NCI-H2107 (cell line): ENCODE measurements around the gene HELB.

Experiments used
- DNase-seq: peaks from one replicate; lab custom pipeline; 2025; lab: John Stamatoyannopoulos, UW

Gene HELB

GRCh38 chr12:66301944-66302826 is at the start of gene HELB:
Gene HELB, plus strand, starts transcription at chr12:66302493. Its CDS starts 111 bp downstream, at chr12:66302604.
- peak; percentile 97 for DNase-seq

DNA sequence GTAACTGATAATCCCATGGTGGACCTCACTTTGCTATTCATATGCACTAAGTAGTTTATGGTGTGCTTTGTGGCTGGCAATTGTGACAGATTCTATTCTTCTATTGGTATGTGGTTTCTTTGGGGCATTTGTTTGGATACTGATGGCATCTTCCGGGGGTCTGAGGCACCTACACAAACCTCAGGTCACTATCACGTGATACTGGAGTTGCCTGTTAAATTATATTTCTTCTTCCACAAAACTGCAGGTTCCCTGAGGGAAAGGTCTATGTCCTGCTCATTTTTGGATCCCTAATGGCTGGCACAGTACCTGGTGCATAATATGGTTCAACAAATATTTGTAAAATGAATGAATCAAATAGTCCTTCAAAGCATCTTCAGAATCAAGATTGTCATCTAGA is 49.5 kb upstream of the HELB start:
- no peak for DNase-seq

GRCh38 chr12:66255737-66256136 is 46.6 kb upstream of the HELB start:
- DNase-seq, result no peak

DNA sequence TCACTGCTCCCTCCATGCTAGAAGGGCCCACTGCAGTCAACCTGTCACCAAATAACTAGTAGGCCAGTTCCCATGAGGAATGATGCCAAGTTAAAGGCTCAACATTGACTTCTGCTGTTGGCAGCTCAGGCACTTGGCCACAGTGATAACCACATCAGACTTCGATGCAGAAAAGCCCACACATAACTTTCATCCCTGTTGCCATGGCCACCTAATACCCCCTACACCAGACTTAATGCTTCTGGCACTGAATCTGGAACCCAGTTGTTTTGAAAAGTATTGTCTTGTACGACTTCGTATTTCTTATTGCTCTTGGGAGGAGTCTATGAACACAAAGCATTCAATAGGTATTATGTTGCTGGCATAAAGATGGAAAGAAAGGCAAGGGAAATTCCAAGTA is 44.3 kb upstream of the HELB start:
- no peak for DNase-seq

DNA sequence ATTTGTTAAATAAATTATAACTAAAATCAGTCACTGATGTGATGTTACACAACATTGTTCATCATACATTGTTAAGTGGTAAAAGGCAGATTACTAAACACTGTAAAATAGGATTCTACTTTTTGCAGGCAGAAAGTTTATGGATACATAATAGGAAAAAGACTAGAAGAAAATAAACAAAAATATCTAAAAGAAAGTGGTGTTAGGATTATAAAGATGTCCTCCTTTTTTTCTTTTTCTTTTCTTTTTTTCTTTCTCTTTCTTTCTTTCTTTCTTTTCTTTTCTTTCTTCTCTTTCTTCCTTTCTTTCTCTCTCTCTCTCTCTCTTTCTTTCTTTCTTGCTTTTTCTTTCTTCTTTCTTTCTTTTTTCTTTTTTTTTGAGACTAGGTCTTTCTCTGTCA is 39.6 kb upstream of the HELB start:
- no peak for DNase-seq

- DNase-seq, result no peak
These were observed 33.7 kb upstream of the HELB start for GRCh38 chr12:66268562-66268961.

GRCh38 chr12:66269142-66269541 is 33.2 kb upstream of the HELB start:
- DNase-seq, result no peak

GRCh38 chr12:66269757-66270383 is 32.4 kb upstream of the HELB start:
- peak; percentile 4 for DNase-seq

- DNase-seq, result no peak
These were observed 31.7 kb upstream of the HELB start for GRCh38 chr12:66270613-66271012.

- no peak for DNase-seq
These were observed 29.6 kb upstream of the HELB start for GRCh38 chr12:66272650-66273049.

GRCh38 chr12:66273147-66273546 is 29.1 kb upstream of the HELB start:
- no peak for DNase-seq

DNA sequence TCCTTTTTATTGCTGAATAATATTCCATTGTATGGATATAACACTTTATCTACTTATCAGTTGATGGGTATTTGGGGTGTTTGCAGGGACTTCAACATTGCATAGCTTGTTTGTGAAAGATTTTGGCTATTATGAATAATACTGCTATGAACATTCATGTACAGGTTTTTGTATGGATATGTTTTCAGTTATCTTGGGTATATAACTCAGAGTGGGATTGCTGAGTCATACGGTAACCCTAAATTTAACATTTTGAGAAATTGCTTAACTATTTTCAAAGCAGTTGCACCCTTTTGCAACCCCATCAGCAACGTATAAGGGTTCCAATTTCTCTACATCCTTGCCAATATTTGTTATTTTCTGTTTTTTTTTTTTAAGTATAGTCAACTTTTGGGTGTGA is 27.3 kb upstream of the HELB start:
- no peak for DNase-seq

DNA sequence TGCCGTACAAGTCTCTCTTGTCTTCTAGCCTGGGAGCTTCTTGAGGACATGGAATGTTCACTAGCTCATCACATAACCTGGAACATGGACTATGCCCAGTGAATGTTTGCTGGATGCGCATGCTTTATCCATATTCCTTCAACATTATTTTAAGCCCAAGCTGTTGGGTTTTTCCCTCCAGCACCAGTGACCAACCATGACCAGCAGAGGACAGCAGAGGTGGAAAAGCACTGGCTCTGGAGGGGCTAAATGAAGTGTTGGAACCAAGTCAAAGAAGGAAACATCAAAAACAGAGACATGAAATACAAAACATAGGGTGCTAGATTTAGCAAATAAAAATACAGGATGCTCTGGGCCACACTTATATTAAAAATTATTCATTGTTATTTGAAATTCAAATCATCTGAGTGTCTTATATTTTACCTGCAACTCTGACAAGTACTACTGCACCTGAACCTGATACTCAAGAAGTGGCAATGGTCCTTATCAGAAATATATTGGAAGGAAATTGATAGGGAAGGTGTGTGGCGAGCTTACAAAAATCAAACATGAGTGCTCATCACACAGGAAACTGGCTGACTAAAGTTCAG is 23.1 kb upstream of the HELB start:
- peak; percentile 7 for DNase-seq

GRCh38 chr12:66280561-66280960 is 21.7 kb upstream of the HELB start:
- DNase-seq, result no peak

DNA sequence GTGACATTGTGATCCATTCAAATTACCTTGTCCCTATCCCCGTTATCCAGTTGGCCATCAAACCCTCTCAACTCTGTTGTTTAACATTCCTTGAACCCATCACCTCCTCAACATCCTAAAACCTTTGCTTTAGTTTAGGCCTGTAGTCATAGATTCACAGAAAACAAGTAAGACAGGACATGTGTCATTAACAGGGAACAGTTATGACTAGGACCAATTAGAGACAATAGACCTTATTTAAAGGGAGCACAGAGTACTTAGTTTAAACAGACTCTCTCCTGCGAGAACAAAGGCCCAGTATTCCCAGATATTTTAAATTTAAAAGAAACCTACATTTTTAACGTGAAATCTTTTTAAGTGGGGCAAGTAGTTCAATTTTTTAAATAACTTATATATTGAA is 20.0 kb upstream of the HELB start:
- no peak for DNase-seq

DNA sequence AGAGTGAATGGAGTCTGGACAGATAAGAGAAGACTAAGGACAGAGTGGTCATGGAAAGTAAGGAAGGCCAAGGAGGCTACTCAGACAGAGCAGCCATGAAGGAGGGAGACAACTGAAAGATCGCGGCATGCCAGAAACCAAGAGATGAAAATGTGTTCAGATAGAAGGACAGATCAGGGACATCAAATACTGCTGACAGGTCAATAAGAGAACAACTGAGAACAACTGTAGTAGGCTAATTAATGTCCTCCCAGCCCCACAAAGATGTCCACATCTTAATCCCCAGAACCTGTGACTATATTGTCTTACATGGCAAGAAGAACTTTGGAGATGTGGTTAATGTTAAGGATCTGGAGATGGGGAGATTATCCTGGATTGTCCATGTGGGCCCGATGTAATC is 15.0 kb upstream of the HELB start:
- DNase-seq, result no peak

DNA sequence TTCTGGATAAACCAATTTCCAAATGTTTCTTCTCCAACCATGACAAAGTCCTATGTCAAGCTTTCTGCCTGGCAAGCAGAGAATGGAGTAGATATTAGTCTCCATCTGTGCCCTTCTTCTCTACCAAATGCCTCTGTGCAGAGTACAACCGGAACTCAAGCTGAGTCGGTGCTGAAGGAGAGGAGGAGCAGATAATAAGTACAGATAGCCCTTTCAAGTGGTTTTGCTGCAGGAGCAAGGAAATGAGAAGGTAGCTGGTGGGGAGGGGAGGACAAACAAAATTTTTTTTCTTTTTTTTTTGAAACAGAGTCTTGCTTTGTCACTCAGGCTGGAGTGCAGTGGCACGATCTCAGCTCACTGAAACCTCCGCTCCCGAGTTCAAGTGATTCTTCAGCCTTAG is 14.2 kb upstream of the HELB start:
- no peak for DNase-seq

DNA sequence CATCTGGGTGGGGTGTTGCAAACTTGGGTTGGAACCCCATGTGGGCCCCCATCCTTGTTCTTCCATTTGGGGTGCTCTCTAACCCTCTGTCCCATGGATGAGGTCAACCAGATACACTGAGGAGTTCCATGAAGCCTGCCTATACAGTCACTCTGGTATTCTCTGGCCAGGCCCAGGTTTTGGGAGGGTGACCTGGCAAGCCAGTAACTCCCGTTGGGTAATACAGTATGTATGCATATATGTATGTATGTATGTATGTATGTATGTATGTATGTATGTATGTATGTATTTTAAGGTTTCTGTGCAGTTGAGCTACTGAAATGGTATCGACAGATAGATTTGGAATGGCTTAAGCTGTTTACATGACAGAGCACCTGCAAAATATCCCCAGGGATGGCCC is 12.8 kb upstream of the HELB start:
- DNase-seq, result no peak

- no peak for DNase-seq
These were observed 11.5 kb upstream of the HELB start for GRCh38 chr12:66290716-66291200.

- DNase-seq, result no peak
These were observed 6.1 kb upstream of the HELB start for GRCh38 chr12:66296176-66296683.

DNA sequence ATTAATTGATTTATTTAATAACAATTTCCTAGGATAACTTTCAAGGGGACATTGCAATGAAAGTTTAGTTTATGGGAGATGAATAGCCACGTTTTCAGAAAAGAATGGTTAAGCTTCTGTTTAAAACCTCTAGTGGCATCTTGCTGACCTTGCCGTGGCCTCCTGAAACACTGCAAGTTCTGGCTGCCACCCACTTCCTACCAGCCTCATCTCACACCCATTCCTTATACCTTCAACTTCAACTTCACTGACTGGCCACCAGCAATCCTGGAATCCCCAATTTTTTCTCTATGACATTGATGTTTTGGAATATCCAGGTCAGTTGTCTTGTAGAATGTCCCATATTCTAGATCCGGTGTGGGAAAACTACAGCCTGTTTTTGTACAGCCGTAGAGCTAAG is 5.2 kb upstream of the HELB start:
- DNase-seq, result no peak

GRCh38 chr12:66297923-66298322 is 4.4 kb upstream of the HELB start:
- no peak for DNase-seq

GRCh38 chr12:66302827-66303169 is 505 bp downstream of the HELB start:
- no peak for DNase-seq
